ENCODE measurements around the gene ACTN2.

The ACTN2 gene

DNA sequence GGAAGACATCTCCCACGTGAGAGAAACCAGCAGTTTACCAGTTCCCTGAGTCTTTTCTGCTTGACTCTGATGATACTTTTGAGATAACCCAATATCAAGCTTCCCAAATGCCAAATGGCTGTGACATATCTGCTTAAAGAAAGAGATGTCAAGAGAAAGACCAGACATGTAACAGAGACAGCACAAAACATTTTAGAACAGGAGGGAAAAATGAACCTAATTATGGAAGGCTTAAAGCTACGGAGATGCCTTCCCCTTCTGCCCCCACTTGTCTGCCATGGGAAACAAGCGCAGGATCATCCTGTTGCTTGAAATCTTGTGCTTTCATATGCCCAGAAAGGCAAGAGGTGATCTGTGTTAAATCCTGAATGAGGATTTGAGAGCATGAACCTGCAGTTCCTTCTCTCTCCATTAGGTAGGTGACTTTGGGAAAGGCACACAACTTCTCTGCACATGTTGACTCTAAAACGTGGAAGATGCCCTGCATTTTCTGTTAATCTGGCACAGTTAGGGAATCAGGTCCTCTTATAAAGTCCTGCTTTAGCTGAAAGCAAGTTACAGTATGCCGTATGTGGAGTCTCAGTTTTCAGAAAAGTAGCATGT is 62.1 kb downstream of the ACTN2 start:
- Histone ChIP-seq H3K27ac (ENCODE audit: extremely low read depth, low read depth, low read length) (no peak overlapping the region), H3K36me3 (ENCODE audit: control insufficient read depth in 2 of 2, insufficient read depth in 1 of 2, low read length in 2 of 2) (peaks cover 9 to 69% of the 10 kb centered on the region in 2 experiments; a peak in 2 of 3 replicates), H3K9me3 (ENCODE audit: control insufficient read depth, insufficient read depth, low read depth, low read length) (no peaks in the 10 kb centered on the region), H3K4me1 (ENCODE audit: control insufficient read depth, insufficient read depth, low read length) (no peaks in the 10 kb centered on the region), H3K4me3 (ENCODE audit: low read depth, low read length) (no peak overlapping the region)
- TF ChIP-seq ZSCAN4 (tag by site-specific recombination; IDR thresholded peaks at IDR 0.05) (no peak), BCL11A (tag by site-specific recombination; IDR thresholded peaks at IDR 0.05; ENCODE audit: low read depth) (no peak)
- ChIA-PET CTCF (interaction anchor here (0.6 to 3.7 kb wide), 9 partner anchors 9 to 144 kb away, joined by 3 to 43 read pairs (median 3); no protein-coding TSS in a partner anchor), POLR2A (no interaction called here)

DNA sequence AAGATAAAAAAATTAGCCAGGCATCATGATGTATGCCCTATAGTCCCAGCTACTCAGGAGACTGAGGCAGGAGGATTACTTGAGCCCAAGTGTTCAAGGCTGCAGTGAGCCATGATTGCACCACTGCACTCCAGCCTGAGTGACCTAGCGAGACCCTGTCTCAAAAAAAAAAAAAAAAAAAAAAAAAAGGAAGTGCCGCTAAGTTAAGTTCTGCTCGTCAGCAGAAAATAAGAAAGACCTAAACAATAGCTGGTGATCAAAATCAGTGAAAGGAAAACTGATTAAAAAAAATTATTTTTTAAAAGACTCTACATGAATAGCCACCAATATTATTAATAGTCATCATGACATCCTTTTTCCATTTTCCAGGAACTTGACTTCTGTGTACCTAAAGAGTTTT is 64.6 kb downstream of the ACTN2 start:
- H3K9me3 ChIP-seq (ENCODE audit: control insufficient read depth, insufficient read depth, low read depth, low read length), result no peaks in the 10 kb centered on the region
- ChIA-PET POLR2A (interaction anchor here (0.7 kb wide), 1 partner anchor 204 kb away, joined by 6 read pairs; no protein-coding TSS in a partner anchor), CTCF (interaction anchor here (0.7 to 3.7 kb wide), 2 partner anchors 8 to 211 kb away, joined by 3 to 43 read pairs; no protein-coding TSS in a partner anchor)
- H3K27ac ChIP-seq (ENCODE audit: extremely low read depth, low read depth, low read length), result no peak overlapping the region
- TF ChIP-seq ZNF140 (tag by site-specific recombination; IDR thresholded peaks at IDR 0.05), result no peak
- no peak for TF ChIP-seq TCF7L2 (IDR thresholded peaks at IDR 0.05; ENCODE audit: borderline replicate concordance, low read depth, low read length)
- TF ChIP-seq KLF9 (tag by site-specific recombination; IDR thresholded peaks at IDR 0.05; ENCODE audit: low read depth), result no peak
- TF ChIP-seq, protein P1, sequence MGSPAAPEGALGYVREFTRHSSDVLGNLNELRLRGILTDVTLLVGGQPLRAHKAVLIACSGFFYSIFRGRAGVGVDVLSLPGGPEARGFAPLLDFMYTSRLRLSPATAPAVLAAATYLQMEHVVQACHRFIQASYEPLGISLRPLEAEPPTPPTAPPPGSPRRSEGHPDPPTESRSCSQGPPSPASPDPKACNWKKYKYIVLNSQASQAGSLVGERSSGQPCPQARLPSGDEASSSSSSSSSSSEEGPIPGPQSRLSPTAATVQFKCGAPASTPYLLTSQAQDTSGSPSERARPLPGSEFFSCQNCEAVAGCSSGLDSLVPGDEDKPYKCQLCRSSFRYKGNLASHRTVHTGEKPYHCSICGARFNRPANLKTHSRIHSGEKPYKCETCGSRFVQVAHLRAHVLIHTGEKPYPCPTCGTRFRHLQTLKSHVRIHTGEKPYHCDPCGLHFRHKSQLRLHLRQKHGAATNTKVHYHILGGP (tag by site-specific recombination; IDR thresholded peaks at IDR 0.05), result no peak
- no peak for TF ChIP-seq ZFP69B (tag by site-specific recombination; IDR thresholded peaks at IDR 0.05)
- no peak for TF ChIP-seq ZNF555 (tag by site-specific recombination; conservative IDR thresholded peaks at IDR 0.05)
- no peak for TF ChIP-seq ZNF391 (tag by site-specific recombination; IDR thresholded peaks at IDR 0.05; ENCODE audit: borderline replicate concordance, low read depth)
- no peak for TF ChIP-seq ZNF16 (tag by site-specific recombination; IDR thresholded peaks at IDR 0.05; ENCODE audit: low read depth)
- TF ChIP-seq ZNF510 (tag by site-specific recombination; IDR thresholded peaks at IDR 0.05; ENCODE audit: insufficient replicate concordance), result no peak
- TF ChIP-seq MEIS1 (CRISPR knock-in tag; IDR thresholded peaks at IDR 0.05; ENCODE audit: borderline replicate concordance), result no peak
- TF ChIP-seq ZNF692 (tag by site-specific recombination; IDR thresholded peaks at IDR 0.05), result no peak
- TF ChIP-seq REST (tag by site-specific recombination; IDR thresholded peaks at IDR 0.05), result no peak
- no peak for TF ChIP-seq ZNF157 (tag by site-specific recombination; IDR thresholded peaks at IDR 0.05)
- no peak for TF ChIP-seq YY1 (tag by site-specific recombination; IDR thresholded peaks at IDR 0.05)
- TF ChIP-seq ZNF292 (tag by site-specific recombination; IDR thresholded peaks at IDR 0.05; ENCODE audit: borderline replicate concordance, low read depth), result no peak
- no peak for TF ChIP-seq ZSCAN30 (tag by site-specific recombination; IDR thresholded peaks at IDR 0.05)
- TF ChIP-seq ZNF600 (tag by site-specific recombination; IDR thresholded peaks at IDR 0.05), result no peak
- no peak for TF ChIP-seq ZNF23 (tag by site-specific recombination; IDR thresholded peaks at IDR 0.05; ENCODE audit: borderline replicate concordance)
- H3K4me1 ChIP-seq (ENCODE audit: control insufficient read depth, insufficient read depth, low read length), result no peaks in the 10 kb centered on the region
- peaks cover 9 to 73% of the 10 kb centered on the region in 2 experiments; a peak in 2 of 3 replicates for H3K36me3 ChIP-seq (ENCODE audit: control insufficient read depth in 2 of 2, insufficient read depth in 1 of 2, low read length in 2 of 2)
- no peak overlapping the region for H3K4me3 ChIP-seq (ENCODE audit: low read depth, low read length)
